Measurements from ENCODE around the gene AMIGO3. TPM values are rescaled to one million over a fixed set of nuclear protein-coding genes. Genes with fewer than 3 reads are reported as not detected.

The AMIGO3 gene
- total RNA-seq, 1 experiment from 2014 or later, result not detected

GRCh38 chr3:49738067-49738713 is 18.7 kb upstream of the AMIGO3 start:
- Histone ChIP-seq H3K4me3 (ENCODE audit: low read depth, low read length) (no peak overlapping the region), H3K36me3 (ENCODE audit: control insufficient read depth, insufficient read depth, low read length) (peaks cover 1% of the 10 kb centered on the region), H3K4me1 (no peaks in the 10 kb centered on the region), H3K27me3 (replicated peaks; ENCODE audit: control insufficient read depth, insufficient read depth, low read length) (no peaks in the 10 kb centered on the region), H3K9me3 (no peaks in the 10 kb centered on the region)
- no peak for TF ChIP-seq CTCF (IDR thresholded peaks at IDR 0.05; ENCODE audit: insufficient read depth in 1 of 2, low read depth in 1 of 2, low read length in 1 of 2, severe bottlenecking in 1 of 2, unreplicated experiment in 1 of 2)
- no peak for DNase-seq
- POLR2A ChIA-PET, result interaction anchor here (0.6 kb wide), 1 partner anchor 171 kb away, joined by 6 read pairs; no protein-coding TSS in a partner anchor
- H3K4me3 Mint-ChIP-seq (ENCODE audit: unreplicated experiment), result no peak overlapping the region
- H3K9me3 Mint-ChIP-seq (ENCODE audit: unreplicated experiment), result no peaks in the 10 kb centered on the region
- H3K27ac Mint-ChIP-seq (ENCODE audit: unreplicated experiment), result no peak overlapping the region
- H3K27me3 Mint-ChIP-seq (ENCODE audit: insufficient read depth, unreplicated experiment), result no peaks in the 10 kb centered on the region
- BruUV-seq (replicated peaks), result no TSS peak
- CTCF ChIA-PET, result no interaction called here
- intact Hi-C loops (cut with micrococcal nuclease; ENCODE audit: unreplicated experiment), result no loop called here
- no peaks in the 10 kb centered on the region for H3K4me1 Mint-ChIP-seq (ENCODE audit: low read depth, unreplicated experiment)
- H3K36me3 Mint-ChIP-seq (ENCODE audit: insufficient read depth, unreplicated experiment), result peaks cover 60% of the 10 kb centered on the region

- Mint-ChIP-seq H3K9me3 (ENCODE audit: unreplicated experiment) (no peaks in the 10 kb centered on the region), H3K27ac (ENCODE audit: unreplicated experiment) (no peak overlapping the region), H3K27me3 (ENCODE audit: insufficient read depth, unreplicated experiment) (no peaks in the 10 kb centered on the region), H3K4me3 (ENCODE audit: unreplicated experiment) (no peak overlapping the region), H3K4me1 (ENCODE audit: low read depth, unreplicated experiment) (no peaks in the 10 kb centered on the region), H3K36me3 (ENCODE audit: insufficient read depth, unreplicated experiment) (peaks cover 69% of the 10 kb centered on the region)
- no peaks in the 10 kb centered on the region for H3K9me3 ChIP-seq
- POLR2A ChIA-PET, result no interaction called here
- no peak for DNase-seq
- no peak for TF ChIP-seq CTCF (IDR thresholded peaks at IDR 0.05; ENCODE audit: insufficient read depth in 1 of 2, low read depth in 1 of 2, low read length in 1 of 2, severe bottlenecking in 1 of 2, unreplicated experiment in 1 of 2)
- H3K4me3 ChIP-seq (ENCODE audit: low read depth, low read length), result no peak overlapping the region
- intact Hi-C loops (cut with micrococcal nuclease; ENCODE audit: unreplicated experiment), result no loop called here
- H3K4me1 ChIP-seq, result no peaks in the 10 kb centered on the region
- no TSS peak for BruUV-seq (replicated peaks)
- CTCF ChIA-PET, result interaction anchor here (0.6 kb wide), 1 partner anchor 116 kb away, joined by 5 read pairs; no protein-coding TSS in a partner anchor
- H3K36me3 ChIP-seq (ENCODE audit: control insufficient read depth, insufficient read depth, low read length), result peaks cover 1% of the 10 kb centered on the region
- H3K27me3 ChIP-seq (replicated peaks; ENCODE audit: control insufficient read depth, insufficient read depth, low read length), result no peaks in the 10 kb centered on the region
Measured at GRCh38 chr3:49734752-49735151, 15.3 kb upstream of the AMIGO3 start.

- Histone ChIP-seq H3K36me3 (ENCODE audit: control insufficient read depth, insufficient read depth, low read length) (peaks cover 1% of the 10 kb centered on the region), H3K27me3 (replicated peaks; ENCODE audit: control insufficient read depth, insufficient read depth, low read length) (no peaks in the 10 kb centered on the region), H3K4me1 (no peaks in the 10 kb centered on the region), H3K4me3 (ENCODE audit: low read depth, low read length) (no peak overlapping the region), H3K9me3 (no peaks in the 10 kb centered on the region)
- no peaks in the 10 kb centered on the region for H3K9me3 Mint-ChIP-seq (ENCODE audit: unreplicated experiment)
- no peak overlapping the region for H3K4me3 Mint-ChIP-seq (ENCODE audit: unreplicated experiment)
- ChIA-PET POLR2A (no interaction called here), CTCF (interaction anchor here (0.6 kb wide), 1 partner anchor 9 kb away, joined by 8 read pairs; no protein-coding TSS in a partner anchor)
- intact Hi-C loops (cut with micrococcal nuclease; ENCODE audit: unreplicated experiment), result no loop called here
- no TSS peak for BruUV-seq (replicated peaks)
- no peaks in the 10 kb centered on the region for H3K4me1 Mint-ChIP-seq (ENCODE audit: low read depth, unreplicated experiment)
- DNase-seq, result no peak
- TF ChIP-seq CTCF (IDR thresholded peaks at IDR 0.05; ENCODE audit: insufficient read depth in 1 of 2, low read depth in 1 of 2, low read length in 1 of 2, severe bottlenecking in 1 of 2, unreplicated experiment in 1 of 2), result no peak
- peaks cover 73% of the 10 kb centered on the region for H3K36me3 Mint-ChIP-seq (ENCODE audit: insufficient read depth, unreplicated experiment)
- H3K27me3 Mint-ChIP-seq (ENCODE audit: insufficient read depth, unreplicated experiment), result no peaks in the 10 kb centered on the region
- H3K27ac Mint-ChIP-seq (ENCODE audit: unreplicated experiment), result no peak overlapping the region
Measured at GRCh38 chr3:49733551-49733950, 14.1 kb upstream of the AMIGO3 start.

Data from Caco-2 (cell line).